ENCODE results near the gene GALP.

- TF ChIP-seq CTCF (IDR thresholded peaks at IDR 0.05) (no peak), POLR2A (IDR thresholded peaks at IDR 0.05) (no peak)
Measured at GRCh38 chr19:56199687-56200086, 23.9 kb downstream of the GALP start.

All from right lobe of liver (tissue), 4 donors.